T-helper 2 cell treated with Interferon-gamma antibody and Interleukin-4, amounts not matched to agents 5 μg/mL and 100 μg/mL, for 36 hours (primary cell): ENCODE data around the gene CRK.
"Not testable (repeated sequence)": the region's sequence is repeated elsewhere in the genome, so short reads cannot be mapped to it uniquely, and the experiment has no call there.

Experiments used
- DNase-seq: peaks from one replicate; pipeline ENCODE4 v3.0.0; 2021; ENCODE audit warnings: low spot score
- H3K27ac Mint-ChIP-seq: one replicate; pipeline ENCODE4 v1.8.0; 2021; ENCODE audit warnings: mild to moderate bottlenecking, mixed read lengths
- H3K27me3 Mint-ChIP-seq: one replicate; pipeline ENCODE4 v1.8.0; 2021; ENCODE audit warnings: low read depth, mixed read lengths
- H3K36me3 Mint-ChIP-seq: one replicate; pipeline ENCODE4 v1.8.0; 2021; ENCODE audit warnings: low read depth, mixed read lengths
- H3K4me1 Mint-ChIP-seq: one replicate; pipeline ENCODE4 v1.8.0; 2021; ENCODE audit warnings: low read depth, mixed read lengths
- H3K4me3 Mint-ChIP-seq: one replicate; pipeline ENCODE4 v1.8.0; 2022; ENCODE audit warnings: mild to moderate bottlenecking, moderate library complexity, mixed read lengths
- H3K9me3 Mint-ChIP-seq: one replicate; pipeline ENCODE4 v1.8.0; 2021; ENCODE audit warnings: mixed read lengths

CRK gene

GRCh38 chr17:1462164-1463112 is 6.4 kb upstream of the CRK start:
- Mint-ChIP-seq H3K9me3 (no peaks in the 10 kb centered on the region), H3K4me3 (peak overlapping the region; percentile 56), H3K27me3 (peaks cover 36% of the 10 kb centered on the region), H3K4me1 (peaks cover 17% of the 10 kb centered on the region), H3K36me3 (peaks cover 6% of the 10 kb centered on the region), H3K27ac (no peak overlapping the region)
- DNase-seq, result no peak

DNA sequence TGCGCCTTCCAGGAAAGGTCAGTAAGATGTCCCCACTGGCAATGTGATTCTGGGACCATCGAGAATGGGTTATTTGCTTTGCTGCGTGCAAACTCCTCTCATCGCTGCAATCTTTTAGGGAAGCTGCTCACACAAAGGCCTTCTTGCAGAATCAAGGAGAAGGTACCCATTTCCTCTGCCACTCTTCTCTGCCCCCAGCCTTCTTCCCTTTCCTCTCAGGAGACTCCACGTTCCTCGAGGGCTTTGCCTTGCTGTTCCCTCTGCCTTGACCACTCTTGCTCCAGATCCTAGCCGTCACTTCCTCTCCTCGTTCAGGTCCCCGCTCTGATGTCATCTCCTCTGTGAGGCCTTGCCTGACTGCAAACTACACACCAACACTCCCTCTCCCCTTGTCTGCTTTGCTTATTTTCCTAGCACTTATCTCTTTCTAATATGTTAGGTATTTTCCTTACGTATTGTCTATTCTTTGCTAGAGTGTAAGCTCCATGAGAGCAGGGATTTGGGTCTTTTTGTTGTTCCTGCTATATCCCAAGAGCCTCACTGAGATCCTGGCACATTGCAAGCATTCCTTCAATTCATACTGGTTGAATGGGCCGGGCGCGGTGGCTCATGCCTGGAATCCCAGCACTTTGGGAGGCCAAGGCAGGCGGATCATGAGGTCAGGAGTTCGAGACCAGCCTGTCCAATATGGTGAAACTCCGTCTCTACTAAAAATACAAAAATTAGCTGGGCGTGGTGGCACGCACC is 5.3 kb upstream of the CRK start:
- H3K27ac Mint-ChIP-seq, result no peak overlapping the region
- peaks cover 5% of the 10 kb centered on the region for H3K36me3 Mint-ChIP-seq
- H3K4me1 Mint-ChIP-seq, result peaks cover 20% of the 10 kb centered on the region
- peaks cover 38% of the 10 kb centered on the region for H3K27me3 Mint-ChIP-seq
- H3K4me3 Mint-ChIP-seq, result no peak overlapping the region
- DNase-seq, result no peak
- H3K9me3 Mint-ChIP-seq, result no peaks in the 10 kb centered on the region

- Mint-ChIP-seq H3K27ac (no peak overlapping the region), H3K27me3 (peaks cover 38% of the 10 kb centered on the region), H3K9me3 (no peaks in the 10 kb centered on the region), H3K4me3 (no peak overlapping the region), H3K4me1 (peaks cover 20% of the 10 kb centered on the region), H3K36me3 (peaks cover 2% of the 10 kb centered on the region)
- no peak for DNase-seq
These were observed 4.2 kb upstream of the CRK start for GRCh38 chr17:1460233-1460632.

DNA sequence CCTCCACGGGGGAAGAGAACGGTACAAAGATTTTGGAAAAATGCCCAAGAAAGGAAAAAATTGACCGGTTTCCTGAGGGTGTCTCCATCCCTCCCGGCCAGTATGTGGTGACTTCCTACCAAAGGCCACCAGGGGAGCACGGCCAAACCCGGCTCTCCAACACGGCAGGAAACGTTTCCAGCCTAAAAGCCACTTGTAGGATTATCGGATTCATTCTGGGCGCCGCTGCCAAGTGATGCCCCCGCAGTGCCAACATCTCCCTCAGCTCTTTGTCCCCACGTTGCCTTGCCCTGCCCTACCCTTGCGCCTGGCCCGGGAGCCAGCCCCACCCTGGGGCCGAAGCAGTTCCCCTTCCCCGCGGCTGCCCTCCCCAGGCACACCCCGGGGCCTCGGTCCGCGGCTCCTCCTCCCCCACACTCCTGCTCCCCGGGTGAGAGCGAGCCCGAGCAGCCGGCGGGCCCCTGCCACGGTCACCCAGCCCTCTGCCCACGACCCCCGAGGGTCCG is 688 bp downstream of the CRK start:
- Mint-ChIP-seq H3K4me3 (peak overlapping the region; percentile 92), H3K36me3 (peaks cover 14% of the 10 kb centered on the region), H3K27me3 (peaks cover 11% of the 10 kb centered on the region), H3K9me3 (no peaks in the 10 kb centered on the region), H3K27ac (peak overlapping the region; percentile 87), H3K4me1 (peaks cover 25% of the 10 kb centered on the region)
- DNase-seq, result peak; percentile 44

GRCh38 chr17:1454541-1454940 is 1.5 kb downstream of the CRK start:
- DNase-seq, result no peak
- H3K27ac Mint-ChIP-seq, result peak overlapping the region; percentile 87
- H3K36me3 Mint-ChIP-seq, result peaks cover 15% of the 10 kb centered on the region
- H3K4me1 Mint-ChIP-seq, result peaks cover 25% of the 10 kb centered on the region
- peak overlapping the region; percentile 92 for H3K4me3 Mint-ChIP-seq
- peaks cover 6% of the 10 kb centered on the region for H3K27me3 Mint-ChIP-seq
- no peaks in the 10 kb centered on the region for H3K9me3 Mint-ChIP-seq

DNA sequence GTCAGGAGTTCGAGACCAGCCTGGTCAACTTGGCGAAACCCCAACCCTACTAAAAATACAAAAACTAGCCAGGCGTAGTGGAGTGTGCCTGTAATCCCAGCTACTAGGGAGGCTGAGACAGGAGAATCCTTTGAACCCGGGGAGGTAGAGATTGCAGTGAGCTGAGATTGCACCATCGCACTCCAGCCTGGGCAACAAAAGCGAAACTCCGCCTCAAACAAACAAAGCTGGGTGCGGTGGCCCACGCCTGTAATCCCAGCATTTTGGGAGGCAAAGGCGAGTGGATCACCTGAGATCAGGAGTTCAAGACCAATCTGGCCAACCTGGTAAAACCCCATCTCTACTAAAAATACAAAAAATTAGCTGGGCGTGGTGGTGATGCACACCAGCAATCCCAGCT is 2.3 kb downstream of the CRK start:
- H3K9me3 Mint-ChIP-seq, H3K27me3 Mint-ChIP-seq, DNase-seq, H3K27ac Mint-ChIP-seq: not testable (repeated sequence)
- Mint-ChIP-seq H3K4me3 (peak overlapping the region; percentile 60), H3K36me3 (peaks cover 22% of the 10 kb centered on the region), H3K4me1 (peaks cover 31% of the 10 kb centered on the region)

DNA sequence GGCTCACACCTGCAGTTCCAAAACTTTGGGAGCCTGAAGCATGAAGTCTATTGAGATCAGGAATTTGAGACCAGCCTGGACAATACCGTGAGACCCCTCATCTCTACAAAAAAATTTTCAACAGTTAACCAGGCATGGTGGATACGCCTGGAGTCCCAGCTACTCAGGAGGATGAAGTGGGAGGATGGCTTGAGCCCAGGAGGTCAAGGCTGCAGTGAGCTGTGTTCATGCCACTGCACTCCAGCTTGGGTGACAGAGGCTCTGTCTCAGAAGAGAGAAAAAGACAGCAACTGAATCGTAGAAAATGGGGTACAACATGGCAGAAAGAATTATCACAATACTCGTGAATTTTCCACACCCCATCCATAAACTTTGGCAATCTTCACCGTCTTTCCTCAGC is 3.2 kb downstream of the CRK start:
- H3K4me3 Mint-ChIP-seq, result no peak overlapping the region
- no peaks in the 10 kb centered on the region for H3K9me3 Mint-ChIP-seq
- DNase-seq, result no peak
- peaks cover 24% of the 10 kb centered on the region for H3K36me3 Mint-ChIP-seq
- peaks cover 6% of the 10 kb centered on the region for H3K27me3 Mint-ChIP-seq
- peaks cover 32% of the 10 kb centered on the region for H3K4me1 Mint-ChIP-seq
- no peak overlapping the region for H3K27ac Mint-ChIP-seq

GRCh38 chr17:1450261-1450660 is 5.8 kb downstream of the CRK start:
- not testable (repeated sequence) for H3K27ac Mint-ChIP-seq, DNase-seq, H3K4me3 Mint-ChIP-seq, H3K9me3 Mint-ChIP-seq, H3K27me3 Mint-ChIP-seq
- Mint-ChIP-seq H3K36me3 (peaks cover 28% of the 10 kb centered on the region), H3K4me1 (peaks cover 33% of the 10 kb centered on the region)

- Mint-ChIP-seq H3K36me3 (peaks cover 24% of the 10 kb centered on the region), H3K27me3 (no peaks in the 10 kb centered on the region), H3K4me1 (peaks cover 26% of the 10 kb centered on the region), H3K27ac (no peak overlapping the region), H3K4me3 (no peak overlapping the region), H3K9me3 (no peaks in the 10 kb centered on the region)
- DNase-seq, result no peak
These were observed 6.5 kb downstream of the CRK start for GRCh38 chr17:1449412-1449967.

DNA sequence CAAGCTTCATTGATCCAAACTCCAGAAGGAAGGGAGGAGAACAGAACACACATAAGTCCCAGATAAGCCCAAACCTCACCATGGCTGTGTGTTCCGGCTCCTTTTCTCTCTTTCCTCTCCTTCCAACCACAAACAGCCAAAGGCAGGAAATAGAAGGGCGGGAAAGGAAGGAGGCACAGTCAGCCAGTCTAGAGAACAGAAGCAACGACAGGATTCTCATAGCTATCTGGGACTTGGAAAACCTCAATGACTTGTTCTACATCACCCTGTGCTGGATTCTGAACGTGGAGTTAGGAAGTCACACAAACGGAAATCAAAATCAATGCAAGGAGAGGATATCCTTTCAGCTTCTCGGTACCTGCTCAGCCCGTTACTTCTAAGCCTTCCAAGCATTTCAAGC is 9.0 kb downstream of the CRK start:
- Mint-ChIP-seq H3K27me3 (no peaks in the 10 kb centered on the region), H3K4me3 (no peak overlapping the region), H3K9me3 (no peaks in the 10 kb centered on the region), H3K27ac (peak overlapping the region; percentile 31), H3K4me1 (peaks cover 15% of the 10 kb centered on the region), H3K36me3 (peaks cover 17% of the 10 kb centered on the region)
- DNase-seq, result no peak

GRCh38 chr17:1446201-1446600 is 9.8 kb downstream of the CRK start:
- no peak for DNase-seq
- Mint-ChIP-seq H3K27me3 (no peaks in the 10 kb centered on the region), H3K4me1 (peaks cover 12% of the 10 kb centered on the region), H3K27ac (no peak overlapping the region), H3K9me3 (no peaks in the 10 kb centered on the region), H3K4me3 (no peak overlapping the region), H3K36me3 (peaks cover 16% of the 10 kb centered on the region)

GRCh38 chr17:1445695-1446094 is 10.3 kb downstream of the CRK start:
- H3K27me3 Mint-ChIP-seq, H3K4me3 Mint-ChIP-seq, H3K9me3 Mint-ChIP-seq, H3K27ac Mint-ChIP-seq, DNase-seq: not testable (repeated sequence)
- peaks cover 16% of the 10 kb centered on the region for H3K36me3 Mint-ChIP-seq
- H3K4me1 Mint-ChIP-seq, result peaks cover 12% of the 10 kb centered on the region

GRCh38 chr17:1442721-1443120 is 13.3 kb downstream of the CRK start:
- H3K4me1 Mint-ChIP-seq, H3K27me3 Mint-ChIP-seq, H3K9me3 Mint-ChIP-seq, H3K27ac Mint-ChIP-seq, DNase-seq, H3K36me3 Mint-ChIP-seq, H3K4me3 Mint-ChIP-seq: not testable (repeated sequence)

DNA sequence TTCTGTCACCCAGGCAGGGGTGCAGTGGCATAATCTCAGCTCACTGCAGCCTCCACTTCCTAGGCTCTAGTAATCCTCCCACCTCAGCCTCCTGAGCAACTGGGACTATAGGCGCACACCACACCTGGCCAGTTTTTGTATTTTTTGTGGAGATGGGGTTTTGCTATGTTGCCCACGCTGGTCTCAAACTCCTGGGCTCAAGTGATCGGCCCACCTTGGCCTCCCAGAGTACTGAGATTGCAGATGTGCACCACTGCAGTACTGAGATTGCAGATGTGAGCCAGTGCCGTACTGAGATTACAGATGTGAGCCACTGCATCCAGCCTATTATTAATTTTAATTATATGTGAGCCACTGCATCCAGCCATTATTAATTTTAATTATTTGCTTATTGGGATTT is 13.8 kb downstream of the CRK start:
- Mint-ChIP-seq H3K36me3 (peaks cover 5% of the 10 kb centered on the region), H3K27ac (no peak overlapping the region), H3K4me1 (peaks cover 7% of the 10 kb centered on the region), H3K4me3 (no peak overlapping the region), H3K9me3 (no peaks in the 10 kb centered on the region), H3K27me3 (no peaks in the 10 kb centered on the region)
- DNase-seq, result no peak
